Kidney (tissue), 14 donors: ENCODE measurements around the gene PCDHGA2. TPM values are rescaled to one million over a fixed set of nuclear protein-coding genes. Genes with fewer than 3 reads are reported as not detected.
"Not testable (repeated sequence)": the region's sequence is repeated elsewhere in the genome, so short reads cannot be mapped to it uniquely, and the experiment has no call there.

ENCODE experiments used
- DNase-seq, 5 donors: peaks; one replicate each; pipeline ENCODE4 v3.0.0-alpha.2; 2013 to 2020
- FAIRE-seq: peaks from 2 replicates; lab custom pipeline; 2012; peaks lifted over from hg19 to GRCh38; lab: Jason Lieb, UNC
- H3K27ac ChIP-seq, 2 donors: one replicate each; pipeline ENCODE4 v1.7.0; 2013; ENCODE audit warnings: low read depth in 2 of 2, low read length in 2 of 2, inconsistent platforms in 1 of 2
- H3K27me3 ChIP-seq: one replicate; pipeline ENCODE4 v1.7.1; 2013; ENCODE audit warnings: low read length, inconsistent platforms; ENCODE audit not compliant: control insufficient read depth, insufficient read depth
- H3K36me3 ChIP-seq, 3 donors: one replicate each; pipeline versions ENCODE4 v1.7.0 to v1.7.1; 2013; ENCODE audit warnings: low read length in 3 of 3, control low read depth in 1 of 3, inconsistent platforms in 1 of 3; ENCODE audit not compliant: insufficient read depth in 3 of 3, control insufficient read depth in 2 of 3
- H3K4me1 ChIP-seq, 3 donors: one replicate each; pipeline versions ENCODE4 v1.7.0 to v1.7.1; 2013; ENCODE audit warnings: low read length in 3 of 3, inconsistent platforms in 1 of 3, low read depth in 1 of 3; ENCODE audit not compliant: control insufficient read depth in 2 of 3, insufficient read depth in 2 of 3
- H3K4me3 ChIP-seq, 3 donors: one replicate each; pipeline versions ENCODE4 v1.7.0 to v1.8.1; 2013; ENCODE audit warnings: low read length in 3 of 3, control low read depth in 1 of 3, inconsistent platforms in 1 of 3
- H3K9ac ChIP-seq, 3 donors: one replicate each; pipeline versions ENCODE4 v1.7.0 to v1.7.1; 2013; ENCODE audit warnings: low read length in 3 of 3, control low read depth in 1 of 3, inconsistent platforms in 1 of 3
- H3K9me3 ChIP-seq, 3 donors: one replicate each; pipeline versions ENCODE4 v1.7.0 to v1.7.1; 2013; ENCODE audit warnings: low read length in 3 of 3, control low read depth in 1 of 3, inconsistent platforms in 1 of 3; ENCODE audit not compliant: control insufficient read depth in 2 of 3, insufficient read depth in 1 of 3
- CTCF ChIP-seq: IDR thresholded peaks from 3 replicates; pipeline ENCODE4 v1.5.1; 2012; ENCODE audit warnings: mild to moderate bottlenecking, moderate library complexity, borderline replicate concordance; ENCODE audit not compliant: insufficient read depth; ENCODE audit errors: extremely low read depth
- intact Hi-C: fragments of 100-400 bp; cut with DNase I; formaldehyde crosslinking; loops from one replicate; pipeline ENCODE4 v1.11.1; 2022
- polyA plus RNA-seq: library from polyadenylated mRNA; stranded (reverse); fragments of 350-450 nt; fragmentation: Illumina TruSeq; extraction: RNeasy Lipid Tissue Mini Kit (QIAGEN cat#74804); gene quantifications from one replicate; pipeline ENCODE4 v1.2.3, GENCODE V29; 2014; ENCODE audit warnings: low read depth, low replicate concordance; ENCODE audit not compliant: insufficient read depth
- total RNA-seq: library from RNA; stranded (reverse); fragmentation: NEBNext Ultra II Directional; extraction: Animal tissue kit (Norgen Biotek cat#: 25700); gene quantifications from one replicate; pipeline ENCODE4 v1.2.1, GENCODE V29; 2021
- donor health status: control.
- donor health status: control.
- donor health status: control.
- donor health status: control.
- donor health status: control.
- donor health status: DM: yes; HTN: yes; CAD: no.
- donor health status: Normal renal cell carcinoma (clear cell type).

Gene PCDHGA2
- total and polyA plus RNA-seq, 2 donors from 2014 or later, result 0.73 to 4.7 TPM

- Histone ChIP-seq H3K9me3 (peaks cover 0 to 34% (median 11%) of the 10 kb centered on the region in 3 donors), H3K4me3 (peak overlapping the region; percentile 28 to 63 (median 53)), H3K4me1 (no peaks in the 10 kb centered on the region), H3K9ac (peak overlapping the region in 1 of 3 donors; percentile 28), H3K36me3 (no peaks in the 10 kb centered on the region), H3K27ac (no peak overlapping the region), H3K27me3 (no peaks in the 10 kb centered on the region)
- TF ChIP-seq CTCF, result no peak
- intact Hi-C loops, result no loop called here
- DNase-seq (peak in 4 of 5 donors; percentile 54 to 73 (median 61)), FAIRE-seq (no peak)
These were observed 12.3 kb upstream of the PCDHGA2 start for GRCh38 chr5:141326088-141326854.

- no peak for TF ChIP-seq CTCF
- H3K9me3 ChIP-seq, result peaks cover 0 to 39% (median 16%) of the 10 kb centered on the region in 3 donors
- H3K36me3 ChIP-seq, result no peaks in the 10 kb centered on the region
These were observed 10.3 kb upstream of the PCDHGA2 start for GRCh38 chr5:141328231-141328630.

DNA sequence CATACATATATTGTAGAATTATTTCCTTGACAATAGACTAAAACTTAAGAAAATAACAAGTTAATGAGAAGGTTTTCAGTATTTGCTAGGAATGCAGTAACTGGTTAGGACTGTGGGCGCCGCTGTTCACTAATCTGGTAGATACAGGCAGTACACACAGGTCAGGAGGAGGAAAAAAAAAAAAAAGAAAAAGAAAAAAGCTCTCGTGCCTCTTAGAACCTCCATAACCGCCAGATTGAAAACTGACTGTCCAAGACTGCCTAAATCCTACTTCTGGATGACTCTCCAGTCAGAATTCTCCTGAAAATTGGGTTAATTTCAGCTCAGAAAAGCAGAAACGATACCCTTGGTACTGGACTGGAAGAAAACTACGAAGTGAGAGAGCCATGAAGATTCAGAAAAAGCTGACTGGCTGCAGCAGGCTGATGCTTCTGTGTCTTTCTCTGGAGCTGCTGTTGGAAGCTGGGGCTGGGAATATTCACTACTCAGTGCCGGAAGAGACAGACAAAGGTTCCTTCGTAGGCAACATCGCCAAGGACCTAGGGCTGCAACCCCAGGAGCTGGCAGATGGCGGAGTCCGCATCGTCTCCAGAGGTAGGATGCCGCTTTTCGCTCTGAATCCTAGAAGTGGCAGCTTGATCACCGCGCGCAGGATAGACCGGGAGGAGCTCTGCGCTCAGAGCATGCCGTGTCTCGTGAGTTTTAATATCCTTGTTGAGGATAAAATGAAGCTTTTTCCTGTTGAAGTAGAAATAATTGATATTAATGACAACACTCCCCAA is 8.1 kb upstream of the PCDHGA2 start, which contains the start of gene PCDHGA1:
TSS of gene PCDHGA1 (plus strand) at position 216 of the 782 bp plus-strand sequence.
- no peak within 1 kb of the TSS for H3K9ac ChIP-seq
- no peak within 1 kb of the TSS for H3K27ac ChIP-seq
- no peaks in the 10 kb centered on the region for H3K36me3 ChIP-seq
- H3K4me3 ChIP-seq, result peak within 1 kb of the TSS in 1 of 3 donors; percentile 8
- peak; percentile 21 for TF ChIP-seq CTCF
- DNase-seq, result peak in 1 of 5 donors; percentile 9
- intact Hi-C loops, result no loop called here
- no peak for FAIRE-seq
- peaks cover 0 to 39% (median 17%) of the 10 kb centered on the region in 3 donors for H3K9me3 ChIP-seq
- H3K4me1 ChIP-seq, result no peaks in the 10 kb centered on the region
- no peaks in the 10 kb centered on the region for H3K27me3 ChIP-seq

More at GRCh38 chr5:141328231-141328630, 10.3 kb upstream of the PCDHGA2 start:
- no peak overlapping the region for H3K9ac ChIP-seq
- no peaks in the 10 kb centered on the region for H3K27me3 ChIP-seq
- no peak overlapping the region for H3K4me3 ChIP-seq
- DNase-seq, result no peak
- no peaks in the 10 kb centered on the region for H3K4me1 ChIP-seq
- no peak overlapping the region for H3K27ac ChIP-seq
- FAIRE-seq, result no peak
- intact Hi-C loops, result no loop called here

GRCh38 chr5:141332571-141332970 is 6.0 kb upstream of the PCDHGA2 start:
- H3K9ac ChIP-seq, H3K36me3 ChIP-seq, FAIRE-seq, H3K27ac ChIP-seq, H3K4me1 ChIP-seq, H3K4me3 ChIP-seq, H3K27me3 ChIP-seq, intact Hi-C loops, DNase-seq: not testable (repeated sequence)
- peaks cover 0 to 45% (median 18%) of the 10 kb centered on the region in 3 donors for H3K9me3 ChIP-seq

DNA sequence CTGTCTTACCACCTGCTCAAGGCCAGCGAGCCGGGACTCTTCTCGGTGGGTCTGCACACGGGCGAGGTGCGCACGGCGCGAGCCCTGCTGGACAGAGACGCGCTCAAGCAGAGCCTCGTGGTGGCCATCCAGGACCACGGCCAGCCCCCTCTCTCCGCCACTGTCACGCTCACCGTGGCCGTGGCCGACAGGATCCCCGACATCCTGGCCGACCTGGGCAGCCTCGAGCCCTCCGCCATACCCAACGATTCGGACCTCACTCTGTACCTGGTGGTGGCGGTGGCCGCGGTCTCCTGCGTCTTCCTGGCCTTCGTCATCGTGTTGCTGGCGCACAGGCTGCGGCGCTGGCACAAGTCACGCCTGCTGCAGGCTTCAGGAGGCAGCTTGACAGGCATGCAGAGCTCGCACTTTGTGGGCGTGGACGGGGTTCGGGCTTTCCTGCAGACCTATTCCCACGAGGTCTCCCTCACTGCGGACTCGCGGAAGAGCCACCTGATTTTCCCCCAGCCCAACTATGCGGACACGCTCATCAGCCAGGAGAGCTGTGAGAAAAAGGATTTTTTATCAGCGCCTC is 2.3 kb downstream of the PCDHGA2 start:
- FAIRE-seq, intact Hi-C loops, H3K36me3 ChIP-seq, H3K27ac ChIP-seq, H3K9ac ChIP-seq, DNase-seq, H3K27me3 ChIP-seq, H3K4me1 ChIP-seq, H3K4me3 ChIP-seq: not testable (repeated sequence)
- peaks cover 2 to 66% (median 24%) of the 10 kb centered on the region in 3 donors for H3K9me3 ChIP-seq
